IPS-18c (cell line): Measurements from ENCODE around the gene GVQW3.
"Not testable (repeated sequence)": the region's sequence is repeated elsewhere in the genome, so short reads cannot be mapped to it uniquely, and the experiment has no call there.

ENCODE experiments used
- H3K4me3 ChIP-seq: 2 replicates; pipeline ENCODE4 v1.7.0; 2013; ENCODE audit warnings: low read depth, mild to moderate bottlenecking, low read length, moderate library complexity; ENCODE audit not compliant: insufficient read depth
- H3K9me3 ChIP-seq: one replicate; pipeline ENCODE4 v1.6.1; 2013; ENCODE audit warnings: mild to moderate bottlenecking, low read length, moderate library complexity; ENCODE audit not compliant: control insufficient read depth, insufficient read depth

GVQW3 gene

GRCh38 chr11:76376746-76377558 is 4.2 kb upstream of the GVQW3 start:
- Histone ChIP-seq H3K4me3 (no peak overlapping the region), H3K9me3 (no peaks in the 10 kb centered on the region)

GRCh38 chr11:76379807-76380158 is 1.3 kb upstream of the GVQW3 start:
- Histone ChIP-seq H3K9me3 (no peaks in the 10 kb centered on the region), H3K4me3 (peak overlapping the region; percentile 57)

- Histone ChIP-seq H3K9me3 (no peaks in the 10 kb centered on the region), H3K4me3 (peak overlapping the region; percentile 57)
Observed at GRCh38 chr11:76380159-76380976, 755 bp upstream of the GVQW3 start.

GRCh38 chr11:76382209-76382608 is 1.1 kb downstream of the GVQW3 start:
- Histone ChIP-seq H3K9me3 (no peaks in the 10 kb centered on the region), H3K4me3 (peak overlapping the region; percentile 57)

GRCh38 chr11:76385903-76386302 is 4.8 kb downstream of the GVQW3 start:
- Histone ChIP-seq H3K9me3 (no peaks in the 10 kb centered on the region), H3K4me3 (no peak overlapping the region)

- Histone ChIP-seq H3K9me3 (no peaks in the 10 kb centered on the region), H3K4me3 (no peak overlapping the region)
Observed at GRCh38 chr11:76388408-76388807, 7.3 kb downstream of the GVQW3 start.

GRCh38 chr11:76391021-76391420 is 9.9 kb downstream of the GVQW3 start:
- Histone ChIP-seq H3K9me3 (no peaks in the 10 kb centered on the region), H3K4me3 (no peak overlapping the region)

GRCh38 chr11:76391811-76392475 is 10.8 kb downstream of the GVQW3 start:
- Histone ChIP-seq H3K4me3 (no peak overlapping the region), H3K9me3 (no peaks in the 10 kb centered on the region)

- H3K4me3 ChIP-seq, result no peak overlapping the region
- H3K9me3 ChIP-seq, result no peaks in the 10 kb centered on the region
Observed at GRCh38 chr11:76392870-76393269, 11.7 kb downstream of the GVQW3 start.

- no peak overlapping the region for H3K4me3 ChIP-seq
- no peaks in the 10 kb centered on the region for H3K9me3 ChIP-seq
Observed at GRCh38 chr11:76394411-76394810, 13.3 kb downstream of the GVQW3 start.

- no peak overlapping the region for H3K4me3 ChIP-seq
- H3K9me3 ChIP-seq, result no peaks in the 10 kb centered on the region
Observed at GRCh38 chr11:76395296-76395695, 14.2 kb downstream of the GVQW3 start.

- H3K9me3 ChIP-seq, result no peaks in the 10 kb centered on the region
- H3K4me3 ChIP-seq, result no peak overlapping the region
Observed at GRCh38 chr11:76397383-76397782, 16.3 kb downstream of the GVQW3 start.

GRCh38 chr11:76400967-76401366 is 19.8 kb downstream of the GVQW3 start:
- H3K4me3 ChIP-seq, result no peak overlapping the region
- H3K9me3 ChIP-seq, result no peaks in the 10 kb centered on the region

GRCh38 chr11:76401484-76401883 is 20.4 kb downstream of the GVQW3 start:
- H3K4me3 ChIP-seq, result not testable (repeated sequence)

GRCh38 chr11:76406359-76406758 is 25.2 kb downstream of the GVQW3 start:
- Histone ChIP-seq H3K4me3 (no peak overlapping the region), H3K9me3 (no peaks in the 10 kb centered on the region)

More at GRCh38 chr11:76401484-76401883, 20.4 kb downstream of the GVQW3 start:
- not testable (repeated sequence) for H3K9me3 ChIP-seq

GRCh38 chr11:76408171-76408965 is 27.2 kb downstream of the GVQW3 start:
- H3K4me3 ChIP-seq, result no peak overlapping the region
- H3K9me3 ChIP-seq, result no peaks in the 10 kb centered on the region

- Histone ChIP-seq H3K4me3 (no peak overlapping the region), H3K9me3 (no peaks in the 10 kb centered on the region)
Observed at GRCh38 chr11:76410851-76411357, 29.8 kb downstream of the GVQW3 start.
